Daoy (cell line): ENCODE measurements around the gene XRRA1. TPM values are rescaled to one million over a fixed set of nuclear protein-coding genes. Genes with fewer than 3 reads are reported as not detected.
"Not testable (repeated sequence)": the region's sequence is repeated elsewhere in the genome, so short reads cannot be mapped to it uniquely, and the experiment has no call there.

ENCODE experiments used
- DNase-seq: peaks from one replicate; pipeline ENCODE4 v3.0.0-alpha.2; 2015; ENCODE audit warnings: low read depth
- total RNA-seq: library from RNA; depleted of rRNA; stranded (reverse); fragments of >200 nt; shearing (Covaris generic); gene quantifications from 2 replicates; pipeline ENCODE4 v1.2.3, GENCODE V29; 2014; rRNA removed

XRRA1 gene
- total RNA-seq, 1 experiment from 2014 or later, result 5.6 TPM

- DNase-seq, result no peak
These were observed 122.0 kb downstream of the XRRA1 start for GRCh38 chr11:74826901-74827300.

- not testable (repeated sequence) for DNase-seq
These were observed 123.3 kb downstream of the XRRA1 start for GRCh38 chr11:74825596-74825995.

GRCh38 chr11:74824285-74824982, 124.5 kb downstream of the XRRA1 start:
- no peak for DNase-seq

- DNase-seq, result no peak
These were observed 126.7 kb downstream of the XRRA1 start for GRCh38 chr11:74822170-74822569.

GRCh38 chr11:74820763-74821162, 128.1 kb downstream of the XRRA1 start:
- peak; percentile 63 for DNase-seq

GRCh38 chr11:74819400-74819799, 129.5 kb downstream of the XRRA1 start:
- DNase-seq, result no peak

- no peak for DNase-seq
These were observed 130.5 kb downstream of the XRRA1 start for GRCh38 chr11:74818283-74818946.

GRCh38 chr11:74816664-74817063, 132.2 kb downstream of the XRRA1 start:
- DNase-seq, result no peak

GRCh38 chr11:74815966-74816365, 132.9 kb downstream of the XRRA1 start:
- DNase-seq, result no peak

GRCh38 chr11:74809801-74810200, 139.1 kb downstream of the XRRA1 start:
- DNase-seq, result no peak

- no peak for DNase-seq
These were observed 142.6 kb downstream of the XRRA1 start for GRCh38 chr11:74806267-74806666.

- no peak for DNase-seq
These were observed 157.4 kb downstream of the XRRA1 start for GRCh38 chr11:74791333-74792100.

Other genes starting within 250 kb of the XRRA1 start
- not detected in 2 replicates for gene CHRDL2, start 217.7 kb downstream of the XRRA1 start, total RNA-seq
- 5.0 and 5.8 TPM in 2 replicates for gene RNF169, start 200.2 kb downstream of the XRRA1 start, total RNA-seq
- 21.1 and 46.8 TPM in 2 replicates for gene SPCS2, start 175 bp upstream of the XRRA1 start, total RNA-seq
- gene NEU3, start 39.8 kb upstream of the XRRA1 start, total RNA-seq, result 5.9 and 17.7 TPM in 2 replicates
- under 0.01 TPM in 1 of 2 replicates, not detected in the other for gene OR2AT4, start 147.8 kb upstream of the XRRA1 start, total RNA-seq
- gene SLCO2B1, start 202.0 kb upstream of the XRRA1 start, total RNA-seq, result 0.15 and 0.51 TPM in 2 replicates